Mesendoderm (in vitro differentiated cells): ENCODE results near the gene COX19.

Experiments used
- DNase-seq: peaks from one replicate; pipeline ENCODE4 v3.0.0; 2013
- H2AK5ac ChIP-seq: 2 replicates; pipeline ENCODE4 v1.6.1; 2013; ENCODE audit warnings: low read length, inconsistent platforms
- H2BK120ac ChIP-seq: 2 replicates; pipeline ENCODE4 v1.6.1; 2013; ENCODE audit warnings: low read depth, mild to moderate bottlenecking, low read length, moderate library complexity, mixed read lengths
- H2BK15ac ChIP-seq: replicated peaks from 2 replicates; pipeline ENCODE4 v1.6.1; 2013; ENCODE audit warnings: low read depth, mild to moderate bottlenecking, moderate library complexity
- H2BK5ac ChIP-seq: 2 replicates; pipeline ENCODE4 v1.6.1; 2013; ENCODE audit warnings: low read length, inconsistent platforms
- H3K18ac ChIP-seq: 2 replicates; pipeline ENCODE4 v1.6.1; 2013; ENCODE audit warnings: mild to moderate bottlenecking, low read length, mixed read lengths
- H3K23ac ChIP-seq: one replicate; pipeline ENCODE4 v1.6.1; 2013; ENCODE audit warnings: low read length
- H3K27ac ChIP-seq: 2 replicates; pipeline ENCODE4 v1.5.1; 2013; ENCODE audit warnings: low read depth, mild to moderate bottlenecking, inconsistent platforms, low read length, moderate library complexity
- H3K27me3 ChIP-seq: 2 replicates; pipeline ENCODE4 v1.6.1; 2013; ENCODE audit warnings: low read length, control low read depth, mild to moderate bottlenecking, inconsistent platforms; ENCODE audit not compliant: insufficient read depth, poor library complexity
- H3K36me3 ChIP-seq: 2 replicates; pipeline ENCODE4 v1.6.1; 2013; ENCODE audit warnings: low read length, inconsistent platforms; ENCODE audit not compliant: control insufficient read depth, insufficient read depth
- H3K4ac ChIP-seq: one replicate; pipeline ENCODE4 v1.6.1; 2013; ENCODE audit warnings: low read depth, mild to moderate bottlenecking, low read length, moderate library complexity
- H3K4me1 ChIP-seq: 2 replicates; pipeline ENCODE4 v1.6.1; 2013; ENCODE audit warnings: low read depth, low read length, inconsistent platforms; ENCODE audit not compliant: control insufficient read depth
- H3K4me2 ChIP-seq: 2 replicates; pipeline ENCODE4 v1.6.1; 2013; ENCODE audit warnings: low read length
- H3K4me3 ChIP-seq: 2 replicates; pipeline ENCODE4 v1.5.1; 2013; ENCODE audit warnings: mild to moderate bottlenecking, low read length
- H3K56ac ChIP-seq: one replicate; pipeline ENCODE4 v1.6.1; 2013; ENCODE audit warnings: low read length
- H3K79me1 ChIP-seq: 2 replicates; pipeline ENCODE4 v1.6.1; 2013; ENCODE audit warnings: low read length, inconsistent platforms
- H3K79me2 ChIP-seq: 2 replicates; pipeline ENCODE4 v1.6.1; 2013; ENCODE audit warnings: mild to moderate bottlenecking, low read length; ENCODE audit not compliant: control insufficient read depth, insufficient read depth
- H3K9ac ChIP-seq: 2 replicates; pipeline ENCODE4 v1.6.1; 2013; ENCODE audit warnings: low read length, inconsistent platforms
- H4K5ac ChIP-seq: one replicate; pipeline ENCODE4 v1.6.1; 2013; ENCODE audit warnings: low read length
- H4K8ac ChIP-seq: one replicate; pipeline ENCODE4 v1.6.1; 2013; ENCODE audit warnings: low read depth, mild to moderate bottlenecking, control low read depth, low read length, moderate library complexity
- whole genome bisulfite sequencing: extraction: QIAGEN DNeasy Blood & Tissue Kit; methylation state at CpG from one replicate; pipeline ENCODE4 v1.1.7; 2013; ENCODE audit warnings: low lambda C conversion rate, missing lambda C conversion rate; ENCODE audit not compliant: insufficient coverage; ENCODE audit errors: extremely low coverage; 5-methylcytosine and 5-hydroxymethylcytosine counted together

The COX19 gene

DNA sequence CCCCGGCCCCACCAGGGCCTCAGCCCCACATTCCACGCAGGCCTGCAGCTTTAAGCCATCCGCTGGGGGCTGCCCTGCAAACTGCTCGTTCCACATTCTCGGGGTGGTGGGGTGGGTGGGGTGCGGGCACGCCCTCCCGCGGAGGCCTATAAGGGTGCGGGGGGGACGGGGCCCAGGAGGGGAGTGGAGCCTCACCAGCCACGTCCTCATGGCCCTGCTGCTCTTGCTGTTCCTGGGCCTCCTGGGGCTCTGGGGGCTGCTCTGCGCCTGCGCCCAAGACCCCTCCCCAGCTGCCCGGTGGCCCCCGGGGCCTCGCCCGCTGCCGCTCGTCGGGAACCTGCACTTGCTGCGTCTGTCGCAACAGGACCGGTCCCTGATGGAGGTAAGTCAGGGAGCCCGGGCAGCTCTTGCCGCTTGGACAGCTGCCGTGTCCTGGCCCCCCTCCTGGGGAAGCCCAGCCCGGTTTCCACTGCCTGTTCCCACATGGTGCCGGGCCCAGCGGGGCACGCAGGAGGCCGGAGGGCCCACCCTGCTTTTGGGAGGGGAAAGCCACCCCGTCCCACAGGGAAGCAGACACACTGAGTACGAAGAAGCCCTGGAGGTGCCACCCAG is 7.8 kb upstream of the COX19 start, which contains the start of gene CYP2W1:
TSS of gene CYP2W1 (plus strand) at position 178 of the 612 bp plus-strand sequence. CDS start at position 209, 31 bp downstream.
- no peaks in the 10 kb centered on the region for H3K36me3 ChIP-seq
- no peaks in the 10 kb centered on the region for H3K79me1 ChIP-seq
- WGBS: no CpG with 5 or more reads among the region's 34 CpGs
- no peak within 1 kb of the TSS for H4K5ac ChIP-seq
- H3K9ac ChIP-seq: no peak within 1 kb of the TSS
- no peak within 1 kb of the TSS for H3K18ac ChIP-seq
- no peak for DNase-seq
- H2BK5ac ChIP-seq: no peak within 1 kb of the TSS
- no peak within 1 kb of the TSS for H3K27ac ChIP-seq
- H2BK120ac ChIP-seq: no peak within 1 kb of the TSS
- H3K23ac ChIP-seq: no peak within 1 kb of the TSS
- no peak within 1 kb of the TSS for H4K8ac ChIP-seq
- no peaks in the 10 kb centered on the region for H3K79me2 ChIP-seq
- no peak within 1 kb of the TSS for H2AK5ac ChIP-seq
- H3K4ac ChIP-seq: no peak within 1 kb of the TSS
- H3K56ac ChIP-seq: no peak within 1 kb of the TSS
- H3K4me3 ChIP-seq: no peak within 1 kb of the TSS
- H3K27me3 ChIP-seq: no peaks in the 10 kb centered on the region
- no peaks in the 10 kb centered on the region for H3K4me1 ChIP-seq
- H3K4me2 ChIP-seq: no peak within 1 kb of the TSS
- H2BK15ac ChIP-seq: no peak within 1 kb of the TSS

DNA sequence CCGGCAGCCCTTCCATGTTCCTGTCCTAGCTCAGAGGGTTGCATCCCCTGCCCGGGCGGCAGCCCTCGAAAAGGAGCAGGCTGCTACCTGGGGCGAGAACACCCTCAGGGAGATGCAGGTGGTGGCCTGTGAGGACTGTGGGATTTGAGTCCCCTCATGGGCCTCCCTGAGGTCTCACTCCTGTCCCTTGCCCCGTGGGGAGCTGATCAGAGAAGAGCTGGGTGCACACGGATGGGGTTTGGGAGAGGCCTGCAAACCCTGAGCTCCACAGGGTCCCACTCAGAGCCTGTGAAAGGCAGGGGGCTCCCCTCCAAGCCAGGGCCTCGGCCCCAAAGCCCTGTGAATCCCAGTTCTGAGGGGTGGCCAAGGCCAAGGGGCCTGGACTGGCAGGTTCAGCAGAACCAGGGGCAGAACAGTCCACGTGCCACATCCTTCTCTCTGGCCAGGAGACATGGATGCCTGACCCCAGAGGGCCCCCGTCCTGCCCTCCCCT is 7.2 kb upstream of the COX19 start:
- no CpG with 5 or more reads among the region's 10 CpGs for WGBS
- Histone ChIP-seq H4K8ac (no peak overlapping the region), H3K79me1 (no peaks in the 10 kb centered on the region), H3K27me3 (no peaks in the 10 kb centered on the region), H3K36me3 (no peaks in the 10 kb centered on the region), H3K23ac (no peak overlapping the region), H2AK5ac (no peak overlapping the region), H3K4me2 (no peak overlapping the region), H2BK120ac (no peak overlapping the region), H3K18ac (no peak overlapping the region), H4K5ac (no peak overlapping the region), H2BK5ac (no peak overlapping the region), H3K56ac (no peak overlapping the region), H3K4me1 (no peaks in the 10 kb centered on the region), H3K27ac (no peak overlapping the region), H3K9ac (no peak overlapping the region), H3K79me2 (no peaks in the 10 kb centered on the region), H3K4ac (no peak overlapping the region), H3K4me3 (no peak overlapping the region), H2BK15ac (no peak overlapping the region)
- no peak for DNase-seq

DNA sequence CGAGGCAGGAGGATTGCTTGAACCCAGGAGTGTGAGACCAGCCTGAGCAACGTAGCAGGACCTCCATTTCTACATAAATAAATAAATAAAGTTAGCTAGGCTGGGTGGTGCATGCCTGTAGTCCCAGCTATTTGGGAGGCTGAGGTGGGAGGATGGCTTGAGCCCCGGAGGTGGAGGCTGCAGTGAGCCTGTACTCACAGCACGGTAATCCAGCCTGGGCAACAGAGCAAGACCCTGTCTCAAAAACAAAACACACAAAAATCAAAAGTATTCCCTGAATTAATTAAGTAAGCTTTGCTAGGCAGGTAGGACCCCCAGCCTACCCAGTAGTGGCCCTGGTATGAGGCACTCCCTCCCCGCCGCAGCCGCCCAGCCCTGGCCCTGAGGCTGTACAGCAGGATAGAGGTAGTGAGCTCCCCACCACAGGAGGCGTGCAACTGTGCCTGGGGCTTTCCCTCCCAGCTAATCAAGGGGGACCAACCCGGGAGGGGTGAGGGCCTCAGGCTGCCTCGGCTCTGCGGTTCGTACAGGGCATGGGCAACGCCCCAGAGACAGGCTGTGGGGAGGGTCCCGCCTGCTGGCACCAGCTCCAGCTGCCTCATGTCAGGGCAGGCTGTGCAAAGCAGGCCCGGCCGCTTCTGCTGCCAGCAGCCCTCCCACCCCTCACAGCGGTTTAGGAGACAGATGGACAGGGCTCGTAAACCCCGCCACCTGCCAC is 6.6 kb upstream of the COX19 start:
- WGBS: no CpG with 5 or more reads among the region's 19 CpGs
- no peak overlapping the region for H3K4me3 ChIP-seq
- H3K4ac ChIP-seq: no peak overlapping the region
- no peaks in the 10 kb centered on the region for H3K4me1 ChIP-seq
- H3K23ac ChIP-seq: no peak overlapping the region
- no peak overlapping the region for H3K18ac ChIP-seq
- H3K79me1 ChIP-seq: no peaks in the 10 kb centered on the region
- H3K27ac ChIP-seq: no peak overlapping the region
- no peak overlapping the region for H2BK120ac ChIP-seq
- no peak overlapping the region for H4K8ac ChIP-seq
- no peak for DNase-seq
- no peak overlapping the region for H2BK15ac ChIP-seq
- H3K4me2 ChIP-seq: no peak overlapping the region
- H3K27me3 ChIP-seq: no peaks in the 10 kb centered on the region
- no peak overlapping the region for H3K56ac ChIP-seq
- H2AK5ac ChIP-seq: no peak overlapping the region
- no peaks in the 10 kb centered on the region for H3K36me3 ChIP-seq
- no peak overlapping the region for H2BK5ac ChIP-seq
- no peak overlapping the region for H4K5ac ChIP-seq
- H3K79me2 ChIP-seq: no peaks in the 10 kb centered on the region
- no peak overlapping the region for H3K9ac ChIP-seq

DNA sequence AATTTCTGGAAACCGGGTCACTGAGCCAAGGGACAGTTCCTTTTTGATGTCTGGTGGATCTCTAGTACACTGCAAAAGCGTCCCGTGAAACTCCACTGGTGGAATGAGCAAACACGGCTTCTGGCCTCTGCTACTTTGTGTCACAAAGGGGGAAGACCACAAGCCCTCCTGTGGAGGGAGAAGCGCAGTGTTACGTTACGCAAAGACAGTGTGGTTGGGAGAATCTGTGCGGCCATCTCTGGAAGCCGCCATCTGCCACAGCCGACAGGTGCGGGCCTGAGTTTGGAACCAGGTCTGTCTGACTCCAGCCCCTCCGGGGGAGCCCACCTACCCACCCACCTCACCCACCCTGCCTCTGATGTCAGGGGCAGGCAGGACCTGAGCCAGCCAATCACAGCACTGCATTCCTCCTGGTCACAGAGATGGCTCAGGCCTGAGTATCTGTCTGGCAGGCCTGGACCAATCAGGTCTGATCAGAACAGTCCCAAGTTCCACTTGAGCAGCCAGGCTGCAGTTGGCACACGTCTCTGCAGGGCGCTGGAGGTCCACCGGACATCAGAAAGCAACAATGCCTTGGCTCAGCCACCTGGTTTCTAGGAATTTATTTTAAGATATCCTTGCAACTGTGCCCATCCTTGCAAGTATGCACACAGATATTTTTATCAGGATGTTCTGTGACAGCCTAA is 4.7 kb upstream of the COX19 start:
- no peak overlapping the region for H3K27ac ChIP-seq

DNA sequence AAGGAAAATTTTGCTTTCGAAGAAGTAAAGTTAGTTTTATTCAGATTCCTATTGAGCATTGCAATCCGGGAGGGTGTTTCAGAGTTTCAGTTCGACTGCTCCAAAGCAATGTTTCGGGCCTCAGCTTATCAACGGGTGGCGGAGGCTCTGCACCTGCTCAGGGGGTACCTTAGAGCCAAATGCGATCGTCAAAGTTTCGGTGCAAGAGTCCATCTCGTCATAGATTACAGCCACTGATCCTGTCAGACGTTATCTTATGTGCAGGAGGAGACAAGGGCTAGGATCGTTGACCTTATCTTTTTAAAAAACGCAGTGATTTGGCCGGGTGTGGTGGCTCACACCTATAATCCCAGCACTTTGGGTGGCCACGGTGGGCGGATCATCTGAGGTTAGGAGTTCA is 3.8 kb upstream of the COX19 start:
- Histone ChIP-seq H3K18ac (no peak overlapping the region), H4K8ac (no peak overlapping the region), H3K9ac (no peak overlapping the region), H3K27ac (no peak overlapping the region), H3K79me2 (peaks cover 7% of the 10 kb centered on the region), H3K4me1 (peaks cover 2% of the 10 kb centered on the region), H3K4ac (no peak overlapping the region), H3K56ac (no peak overlapping the region), H4K5ac (no peak overlapping the region), H3K36me3 (no peaks in the 10 kb centered on the region), H3K4me2 (no peak overlapping the region), H3K23ac (no peak overlapping the region), H3K27me3 (no peaks in the 10 kb centered on the region), H2BK15ac (no peak overlapping the region), H3K79me1 (peaks cover 5% of the 10 kb centered on the region), H2BK5ac (no peak overlapping the region), H2AK5ac (no peak overlapping the region), H2BK120ac (no peak overlapping the region), H3K4me3 (no peak overlapping the region)
- no peak for DNase-seq
- no CpG with 5 or more reads among the region's 16 CpGs for WGBS

More for the DNA sequence above, 4.7 kb upstream of the COX19 start:
- no peak overlapping the region for H4K8ac ChIP-seq
- H3K4me1 ChIP-seq: no peaks in the 10 kb centered on the region
- no CpG with 5 or more reads among the region's 15 CpGs for WGBS
- H3K4me2 ChIP-seq: no peak overlapping the region
- H3K23ac ChIP-seq: no peak overlapping the region
- no peak overlapping the region for H3K4ac ChIP-seq
- DNase-seq: no peak
- H3K79me2 ChIP-seq: no peaks in the 10 kb centered on the region
- no peak overlapping the region for H2AK5ac ChIP-seq
- no peaks in the 10 kb centered on the region for H3K27me3 ChIP-seq
- no peak overlapping the region for H2BK5ac ChIP-seq
- no peak overlapping the region for H3K4me3 ChIP-seq
- H3K56ac ChIP-seq: no peak overlapping the region
- no peak overlapping the region for H3K18ac ChIP-seq
- H4K5ac ChIP-seq: no peak overlapping the region
- no peak overlapping the region for H2BK120ac ChIP-seq
- no peak overlapping the region for H3K9ac ChIP-seq
- H3K79me1 ChIP-seq: no peaks in the 10 kb centered on the region
- no peak overlapping the region for H2BK15ac ChIP-seq
- no peaks in the 10 kb centered on the region for H3K36me3 ChIP-seq
